GM11168 (cell line): ENCODE data around the gene SLC25A38.

ENCODE experiments used
- in situ Hi-C: fragments of 300-500 bp; cut with MboI; formaldehyde crosslinking; loops from one replicate; pipeline ENCODE4 v1.12.0; 2022; ENCODE audit warnings: low sequenced_read_pairs; ENCODE audit not compliant: unreplicated experiment

The SLC25A38 gene

GRCh38 chr3:39428745-39429201 is 45.6 kb downstream of the SLC25A38 start:
- in situ Hi-C loops: no loop called here

GRCh38 chr3:39429466-39429865 is 46.3 kb downstream of the SLC25A38 start:
- in situ Hi-C loops: no loop called here

GRCh38 chr3:39432342-39432741 is 49.2 kb downstream of the SLC25A38 start:
- in situ Hi-C loops: no loop called here

- in situ Hi-C loops: no loop called here
These were observed 50.5 kb downstream of the SLC25A38 start for GRCh38 chr3:39433642-39434041.

GRCh38 chr3:39434574-39434973 is 51.4 kb downstream of the SLC25A38 start:
- in situ Hi-C loops: no loop called here

- in situ Hi-C loops: no loop called here
These were observed 52.0 kb downstream of the SLC25A38 start for GRCh38 chr3:39435006-39435748.

GRCh38 chr3:39438880-39439279 is 55.7 kb downstream of the SLC25A38 start:
- in situ Hi-C loops: no loop called here

- in situ Hi-C loops: no loop called here
These were observed 57.1 kb downstream of the SLC25A38 start for GRCh38 chr3:39440316-39440715.

GRCh38 chr3:39443530-39443929 is 60.4 kb downstream of the SLC25A38 start:
- in situ Hi-C loops: no loop called here

GRCh38 chr3:39445927-39446326 is 62.8 kb downstream of the SLC25A38 start:
- in situ Hi-C loops: no loop called here

GRCh38 chr3:39446444-39446843 is 63.3 kb downstream of the SLC25A38 start:
- in situ Hi-C loops: no loop called here
